K562 (cell line): ENCODE measurements around the gene SCN1A. TPM values are rescaled to one million over a fixed set of nuclear protein-coding genes. Genes with fewer than 3 reads are reported as not detected.

Source experiments
- ATAC-seq: fragments of 200-7000 bp; cut with Tn5 transposase; 3 replicates; pipeline ENCODE4 v1.9.1; 2020; ENCODE audit warnings: moderate library complexity
- BruUV-seq: library from RNA; stranded (reverse); fragments of 400-500 nt; replicated peaks from 2 replicates; lab custom pipeline; 2021; lab: Mats Ljungman, UMichigan
- CTCF ChIA-PET: fragments of 300-600 bp; formaldehyde crosslinking; extraction: SDS; loops from one replicate; lab custom pipeline; 2021; ENCODE audit warnings: low intra/inter-chr PET ratio; lab: Yijun Ruan, JAX
- POLR2A ChIA-PET: fragments of 300-600, 350-650 bp; sonication (Branson Sonifier 250); formaldehyde crosslinking; extraction: SDS; loops from one replicate; lab custom pipeline; 2021; ENCODE audit warnings: antibody characterized with exemption, inconsistent platforms; lab: Yijun Ruan, JAX
- DNase-seq, 4 experiments: peaks; one replicate each; pipeline versions ENCODE4 v3.0.0 to v3.0.0-alpha.2; 2011 to 2018; ENCODE audit warnings: low spot score in 3 of 4, mixed read lengths in 3 of 4; ENCODE audit errors: extremely low read depth in 1 of 4
- FAIRE-seq: peaks from 2 replicates; lab custom pipeline; 2011; peaks lifted over from hg19 to GRCh38; lab: Jason Lieb, UNC
- H2AFZ ChIP-seq: 2 replicates; pipeline ENCODE4 v1.6.0; 2011; ENCODE audit warnings: low read depth, low read length, control low read depth, inconsistent platforms
- H3K27ac ChIP-seq: fragments of 200-600 bp; 3 replicates; pipeline ENCODE4 v1.8.0; 2011; ENCODE audit warnings: low read depth, mild to moderate bottlenecking, control low read depth, inconsistent platforms, low read length, moderate library complexity, mixed read lengths; ENCODE audit errors: extremely low read depth
- H3K27me3 ChIP-seq, 2 experiments: fragments of 300-600 bp in 1 of 2; 2 replicates in 1 of 2; 3 replicates in 1 of 2; pipeline versions ENCODE4 v1.6.0 to v1.8.0; 2011; ENCODE audit warnings: inconsistent platforms in 2 of 2, low read length in 2 of 2, mild to moderate bottlenecking in 1 of 2, mixed read lengths in 1 of 2, moderate library complexity in 1 of 2; ENCODE audit not compliant: control insufficient read depth in 2 of 2, insufficient read depth in 2 of 2
- H3K36me3 ChIP-seq: fragments of 300-600 bp; 3 replicates; pipeline ENCODE4 v1.8.0; 2011; ENCODE audit warnings: mild to moderate bottlenecking, low read length, inconsistent platforms; ENCODE audit not compliant: control insufficient read depth, insufficient read depth
- H3K4me1 ChIP-seq, 2 experiments: fragments of 200-600 bp in 1 of 2; replicated peaks in 1 of 2; 2 replicates in 1 of 2; 3 replicates in 1 of 2; pipeline versions ENCODE4 v1.5.1 to v1.8.0; 2011; ENCODE audit warnings: inconsistent platforms in 2 of 2, low read length in 2 of 2, mild to moderate bottlenecking in 1 of 2, mixed read lengths in 1 of 2, moderate library complexity in 1 of 2; ENCODE audit not compliant: control insufficient read depth in 2 of 2, insufficient read depth in 2 of 2
- H3K4me2 ChIP-seq: 2 replicates; pipeline ENCODE4 v1.6.1; 2011; ENCODE audit warnings: low read length, control low read depth, inconsistent platforms, mixed read lengths; ENCODE audit not compliant: insufficient read depth
- H3K4me3 ChIP-seq: fragments of 200-600 bp; sonication (generic), shearing (Covaris generic); 2 replicates; pipeline ENCODE4 v1.5.1; 2016; ENCODE audit warnings: control low read depth, inconsistent platforms
- H3K79me2 ChIP-seq: fragments of 200-600 bp; 3 replicates; pipeline ENCODE4 v1.8.0; 2011; ENCODE audit warnings: low read length, inconsistent platforms; ENCODE audit not compliant: control insufficient read depth, insufficient read depth
- H3K9ac ChIP-seq, 2 experiments: 2 replicates each; pipeline versions ENCODE4 v1.6.0 to v1.6.1; 2011; ENCODE audit warnings: low read depth in 2 of 2, low read length in 2 of 2, control low read depth in 1 of 2, inconsistent platforms in 1 of 2, mild to moderate bottlenecking in 1 of 2, mixed read lengths in 1 of 2; ENCODE audit not compliant: insufficient read depth in 1 of 2
- H3K9me1 ChIP-seq: one replicate; pipeline ENCODE4 v1.6.0; 2011; ENCODE audit warnings: inconsistent platforms, mild to moderate bottlenecking, low read length, moderate library complexity; ENCODE audit not compliant: control insufficient read depth, insufficient read depth
- H3K9me3 ChIP-seq: replicated peaks from 2 replicates; pipeline ENCODE4 v1.5.1; 2011; ENCODE audit warnings: low read depth, low read length, inconsistent platforms; ENCODE audit not compliant: control insufficient read depth, insufficient read depth
- H4K20me1 ChIP-seq: replicated peaks from 2 replicates; pipeline ENCODE4 v1.6.1; 2011; ENCODE audit warnings: low read length, inconsistent platforms, mixed read lengths; ENCODE audit not compliant: control insufficient read depth, insufficient read depth
- ATF3 ChIP-seq, 2 experiments: fragments of 450-650 bp in 1 of 2; sonication (generic) in 1 of 2; formaldehyde crosslinking in 1 of 2; IDR thresholded peaks in 1 of 2; conservative IDR thresholded peaks in 1 of 2; 2 replicates each; pipeline versions ENCODE4 v1.6.1 to v1.8.1; 2016 to 2023; ENCODE audit warnings: mild to moderate bottlenecking in 2 of 2, moderate library complexity in 2 of 2, inconsistent platforms in 1 of 2, missing genetic modification reagents in 1 of 2
- FOSL1 ChIP-seq: fragments of 200-800 bp; sonication (Bioruptor generic); conservative IDR thresholded peaks from 2 replicates; pipeline ENCODE4 v1.6.1; 2016; ENCODE audit warnings: missing genetic modification characterization, missing compliant biosample characterization
- JUND ChIP-seq, 2 experiments: IDR thresholded peaks; 2 replicates in 1 of 2; 3 replicates in 1 of 2; pipeline ENCODE4 v1.6.1; 2011; ENCODE audit warnings: borderline replicate concordance in 2 of 2, low read depth in 2 of 2, low read length in 2 of 2, improper control_type of control experiment in 1 of 2, missing biosample characterization in 1 of 2, missing genetic modification characterization in 1 of 2, missing genetic modification reagents in 1 of 2
- ZNF232 ChIP-seq: sonication (generic); formaldehyde crosslinking; IDR thresholded peaks from 2 replicates; pipeline ENCODE4 v1.8.0; 2022; ENCODE audit warnings: mild to moderate bottlenecking, missing genetic modification reagents
- WGBS: fragments of 100-300 bp; shearing (Covaris generic); methylation state at CpG from one replicate; pipeline ENCODE4 v1.1.6; 2016; ENCODE audit warnings: low coverage, mixed read lengths; ENCODE audit not compliant: insufficient coverage; ENCODE audit errors: missing lambda C conversion rate; 5-methylcytosine and 5-hydroxymethylcytosine counted together
- in situ Hi-C: fragments of 300-500 bp; cut with MboI; formaldehyde crosslinking; loops from 4 replicates; pipeline ENCODE4 v1.15.0; 2018; ENCODE audit warnings: inconsistent platforms, mixed read lengths
- intact Hi-C: fragments of 100-400 bp; cut with micrococcal nuclease; formaldehyde crosslinking; loops from 2 replicates; pipeline ENCODE4 v1.14.2; 2022
- polyA plus RNA-seq, 8 experiments: library from polyadenylated mRNA; depleted of rRNA in 4 of 8; stranded (reverse) in 5 of 8; unstranded in 3 of 8; fragments of >200 nt; fragmentation: Nextera tagmentation in 2 of 8; fragmentation: Illumina TruSeq in 1 of 8; extraction: Ambion mirVana in 2 of 8; extraction: Trizol in 1 of 8; gene quantifications; 2 replicates each; pipeline versions ENCODE4 v1.2.1 to v1.2.3, GENCODE V29; 2011 to 2014; ENCODE audit warnings: inconsistent platforms in 1 of 8, missing spikeins in 1 of 8
- total RNA-seq, 7 experiments: library from RNA; depleted of rRNA in 6 of 7; stranded (reverse); fragments of >200 nt in 6 of 7; fragmentation: Illumina TruSeq in 2 of 7; extraction: Trizol in 2 of 7; gene quantifications; 2 replicates each; pipeline versions ENCODE4 v1.2.1 to v1.2.3, GENCODE V29; 2011 to 2021; ENCODE audit warnings: low replicate concordance in 1 of 7

The SCN1A gene
- total and polyA plus RNA-seq, 9 of the 15 experiments (the other 6 are each of a cell fraction or from before 2014, with no cell fraction given): not detected

DNA sequence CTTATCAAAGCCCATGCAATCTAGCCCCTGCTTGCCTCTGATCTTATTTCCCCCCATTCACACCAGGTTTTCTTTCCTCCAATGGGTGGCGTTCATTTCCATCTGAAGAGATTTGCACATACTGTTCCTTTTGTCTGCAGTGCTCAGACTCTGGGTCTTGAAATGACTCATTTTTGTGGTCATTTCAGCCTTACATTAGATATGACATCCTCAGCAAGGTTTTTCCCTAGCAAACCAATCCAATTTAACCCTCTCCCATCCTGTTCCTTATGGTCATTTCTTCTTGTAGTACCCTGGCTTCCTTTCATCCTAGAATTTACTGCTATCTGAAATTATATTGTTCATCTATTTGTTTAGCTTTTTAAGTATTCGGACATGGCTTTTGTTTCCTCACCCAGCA, 42.5 kb upstream of the SCN1A start:
- CTCF ChIA-PET: no interaction called here
- Histone ChIP-seq H2AFZ (no peak overlapping the region), H3K27me3 (no peaks in the 10 kb centered on the region), H3K9me1 (no peaks in the 10 kb centered on the region), H3K36me3 (no peaks in the 10 kb centered on the region), H3K9me3 (no peaks in the 10 kb centered on the region), H3K27ac (no peak overlapping the region), H3K4me2 (no peak overlapping the region), H3K9ac (no peak overlapping the region), H4K20me1 (no peaks in the 10 kb centered on the region), H3K4me1 (no peaks in the 10 kb centered on the region), H3K4me3 (no peak overlapping the region), H3K79me2 (no peaks in the 10 kb centered on the region)
- ATAC-seq (peak; percentile 50; the same call in 2 of the 3 replicates), DNase-seq (no peak), FAIRE-seq (no peak)
- BruUV-seq: no TSS peak
- 8% methylated on average over 2 of the region's 2 CpGs for WGBS
- TF ChIP-seq ZNF232 (no peak), FOSL1 (tag) (peak; percentile 58), JUND (IDR thresholded peaks at IDR 0.05; ENCODE audit: borderline replicate concordance, low read depth, low read length) (0 out of 2 replicates have a peak, but pooled peaks have one; percentile 18), JUND (tag; IDR thresholded peaks at IDR 0.05; ENCODE audit: borderline replicate concordance, low read depth, low read length) (peak; percentile 56; the same call in 1 of the 3 replicates), ATF3 (IDR thresholded peaks at IDR 0.05) (peak; percentile 23; the same call in 1 of the 2 replicates), ATF3 (CRISPR knock-in tag; conservative IDR thresholded peaks at IDR 0.05) (no peak)
- intact Hi-C loops (no loop called here), in situ Hi-C loops (no loop called here)
- POLR2A ChIA-PET: no interaction called here
